Cardiac fibroblast (primary cell): Measurements from ENCODE around the gene RBBP6.
"Not testable (repeated sequence)": the region's sequence is repeated elsewhere in the genome, so short reads cannot be mapped to it uniquely, and the experiment has no call there.

Source experiments
- DNase-seq, 2 donors: peaks; one replicate each; pipeline versions ENCODE4 v3.0.0 to v3.0.0-alpha.2; 2010; ENCODE audit warnings: low read depth in 2 of 2
- H3K4me3 ChIP-seq, 2 donors: replicated peaks in 1 of 2; 1 replicate in 1 of 2; 2 replicates in 1 of 2; pipeline ENCODE4 v1.5.1; 2011; ENCODE audit warnings: low read depth in 2 of 2, low read length in 2 of 2, mild to moderate bottlenecking in 2 of 2, moderate library complexity in 1 of 2
- CTCF ChIP-seq: IDR thresholded peaks from one replicate; pipeline ENCODE4 v1.5.1; 2011; ENCODE audit warnings: low read depth, mild to moderate bottlenecking, low read length, inconsistent platforms

The RBBP6 gene

GRCh38 chr16:24609740-24610415 lies 70.5 kb downstream of the RBBP6 start:
- TF ChIP-seq CTCF = no peak
- peak; percentile 62 to 73 for DNase-seq
- H3K4me3 ChIP-seq = peak overlapping the region; percentile 13 to 21

- TF ChIP-seq CTCF = no peak
- DNase-seq = peak; percentile 38 to 51
- H3K4me3 ChIP-seq = peak overlapping the region; percentile 13 to 21
These were observed 71.0 kb downstream of the RBBP6 start for GRCh38 chr16:24610416-24610755.

- TF ChIP-seq CTCF = no peak
- DNase-seq = no peak
These were observed 71.9 kb downstream of the RBBP6 start for GRCh38 chr16:24611310-24611709.

GRCh38 chr16:24612656-24613055 lies 73.3 kb downstream of the RBBP6 start:
- TF ChIP-seq CTCF = no peak
- H3K4me3 ChIP-seq = no peak overlapping the region
- no peak for DNase-seq

More at GRCh38 chr16:24611310-24611709, 71.9 kb downstream of the RBBP6 start:
- H3K4me3 ChIP-seq = no peak overlapping the region

GRCh38 chr16:24613267-24613666 lies 73.9 kb downstream of the RBBP6 start:
- DNase-seq, H3K4me3 ChIP-seq: not testable (repeated sequence)

GRCh38 chr16:24617502-24617901 lies 78.1 kb downstream of the RBBP6 start:
- H3K4me3 ChIP-seq = no peak overlapping the region
- no peak for TF ChIP-seq CTCF
- no peak for DNase-seq
